Tibial nerve (tissue), 3 donors: ENCODE results near the gene FAM234B.

Source experiments
- CTCF ChIP-seq, 5 experiments: fragments of 200-600 bp in 3 of 5; fragments of 450-650 bp in 2 of 5; sonication (generic) in 3 of 5; IDR thresholded peaks; one replicate each; pipeline ENCODE4 v1.5.1; 2016 to 2019; ENCODE audit warnings: antibody characterized with exemption in 5 of 5, mild to moderate bottlenecking in 3 of 5, moderate library complexity in 2 of 5
- POLR2A ChIP-seq, 2 donors: fragments of 450-650 bp; IDR thresholded peaks; one replicate each; pipeline ENCODE4 v1.6.1; 2017; ENCODE audit warnings: antibody characterized with exemption in 2 of 2, mild to moderate bottlenecking in 2 of 2, moderate library complexity in 2 of 2

DNA sequence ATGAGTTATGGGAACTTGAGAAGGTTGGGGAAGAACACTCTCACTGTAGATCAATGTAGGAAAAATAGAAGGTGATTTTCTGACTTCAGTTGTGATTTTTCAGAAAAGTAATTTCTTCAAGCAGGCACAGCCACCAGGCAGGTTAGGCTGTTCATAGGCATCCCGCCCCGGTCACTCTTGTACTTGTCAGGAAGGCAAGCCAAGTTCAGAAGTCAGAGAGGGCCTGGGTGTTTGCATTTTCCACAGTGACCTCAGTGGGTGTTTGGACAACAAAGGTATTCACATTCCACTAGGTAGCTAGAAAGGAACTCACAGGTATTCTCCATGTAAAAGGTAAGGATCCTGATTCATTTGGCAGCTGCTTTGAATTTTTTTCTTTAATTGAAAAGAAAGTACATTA, 3.0 kb upstream of the FAM234B start:
- TF ChIP-seq POLR2A (IDR thresholded peaks at IDR 0.05), result no peak
- TF ChIP-seq CTCF (IDR thresholded peaks at IDR 0.05), result no peak
